Right forelimb (tissue), 1 donor: Measurements from ENCODE around the gene SFXN2.
A peak's percentile ranks its signal among the peaks of the same experiment; 100 is the strongest.
"Not testable (repeated sequence)": the region's sequence is repeated elsewhere in the genome, so short reads cannot be mapped to it uniquely, and the experiment has no call there.

Experiments used
- DNase-seq: peaks from one replicate; pipeline ENCODE4 v3.0.0-alpha.2; 2018

Gene SFXN2

GRCh38 chr10:102681696-102682095 lies 32.7 kb upstream of the SFXN2 start:
- DNase-seq, result no peak

GRCh38 chr10:102682416-102682815 lies 32.0 kb upstream of the SFXN2 start:
- no peak for DNase-seq

GRCh38 chr10:102682981-102683380 lies 31.5 kb upstream of the SFXN2 start:
- DNase-seq, result no peak

- no peak for DNase-seq
Observed at GRCh38 chr10:102683736-102684135, 30.7 kb upstream of the SFXN2 start.

GRCh38 chr10:102691285-102692066 lies 23.0 kb upstream of the SFXN2 start:
- DNase-seq, result no peak

GRCh38 chr10:102695401-102695800 lies 19.0 kb upstream of the SFXN2 start:
- DNase-seq, result not testable (repeated sequence)

GRCh38 chr10:102696736-102697135 lies 17.7 kb upstream of the SFXN2 start:
- no peak for DNase-seq

GRCh38 chr10:102698894-102699293 lies 15.5 kb upstream of the SFXN2 start:
- DNase-seq, result no peak

- no peak for DNase-seq
Observed at GRCh38 chr10:102701272-102701671, 13.2 kb upstream of the SFXN2 start.

- DNase-seq, result no peak
Observed at GRCh38 chr10:102701796-102702195, 12.6 kb upstream of the SFXN2 start.

GRCh38 chr10:102702742-102703141 lies 11.7 kb upstream of the SFXN2 start:
- DNase-seq, result no peak

GRCh38 chr10:102704915-102705314 lies 9.5 kb upstream of the SFXN2 start:
- DNase-seq, result no peak

- DNase-seq, result no peak
Observed at GRCh38 chr10:102705531-102705930, 8.9 kb upstream of the SFXN2 start.

GRCh38 chr10:102710609-102711008 lies 3.8 kb upstream of the SFXN2 start:
- no peak for DNase-seq

- DNase-seq, result no peak
Observed at GRCh38 chr10:102712089-102712488, 2.3 kb upstream of the SFXN2 start.

GRCh38 chr10:102712843-102713538 lies 1.4 kb upstream of the SFXN2 start:
- DNase-seq, result no peak

- no peak for DNase-seq
Observed at GRCh38 chr10:102713539-102713813, 960 bp upstream of the SFXN2 start.

- DNase-seq, result peak; percentile 98
Observed at GRCh38 chr10:102713814-102714620, 419 bp upstream of the SFXN2 start, which contains the start of gene ARL3. TSS of gene ARL3 (minus strand) at chr10:102714397. CDS start at chr10:102714275, 122 bp downstream.

- no peak for DNase-seq
Observed at GRCh38 chr10:102715880-102716279, 1.4 kb downstream of the SFXN2 start.

- DNase-seq, result not testable (repeated sequence)
Observed at GRCh38 chr10:102716900-102717565, 2.6 kb downstream of the SFXN2 start.

GRCh38 chr10:102718220-102718619 lies 3.8 kb downstream of the SFXN2 start:
- DNase-seq, result no peak

- DNase-seq, result no peak
Observed at GRCh38 chr10:102720337-102720736, 5.9 kb downstream of the SFXN2 start.

- no peak for DNase-seq
Observed at GRCh38 chr10:102720775-102721301, 6.4 kb downstream of the SFXN2 start.
